GM19099 (cell line): ENCODE results near the gene SLC24A3.

ENCODE experiments used
- POLR2A ChIP-seq: IDR thresholded peaks from 3 replicates; pipeline ENCODE4 v1.6.1; 2011; ENCODE audit warnings: low read depth; ENCODE audit not compliant: insufficient read length; ENCODE audit errors: extremely low read depth

Gene SLC24A3

GRCh38 chr20:19566226-19566945 lies 353.9 kb downstream of the SLC24A3 start:
- TF ChIP-seq POLR2A, result no peak

DNA sequence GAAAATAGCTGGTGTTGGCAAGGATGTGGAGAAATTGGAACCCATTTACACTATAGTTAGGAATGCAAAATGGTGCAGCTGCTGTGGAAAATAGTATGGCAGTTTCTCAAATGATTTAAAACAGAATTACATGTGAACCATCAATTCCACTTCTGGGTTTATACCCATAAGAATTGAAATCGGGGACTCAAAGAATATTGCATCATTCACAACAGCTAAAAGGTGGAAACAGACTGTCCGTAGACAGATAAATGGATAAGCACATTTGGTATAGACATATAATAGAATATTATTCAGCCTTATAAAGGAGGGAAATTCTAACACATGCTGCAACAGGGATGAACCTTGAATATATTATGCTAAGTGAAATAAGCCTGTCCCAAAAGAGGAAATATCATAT lies 355.7 kb downstream of the SLC24A3 start:
- TF ChIP-seq POLR2A, result no peak

GRCh38 chr20:19571996-19572395 lies 359.6 kb downstream of the SLC24A3 start:
- no peak for TF ChIP-seq POLR2A

GRCh38 chr20:19577692-19578091 lies 365.2 kb downstream of the SLC24A3 start:
- TF ChIP-seq POLR2A, result no peak

GRCh38 chr20:19582782-19583181 lies 370.3 kb downstream of the SLC24A3 start:
- no peak for TF ChIP-seq POLR2A

DNA sequence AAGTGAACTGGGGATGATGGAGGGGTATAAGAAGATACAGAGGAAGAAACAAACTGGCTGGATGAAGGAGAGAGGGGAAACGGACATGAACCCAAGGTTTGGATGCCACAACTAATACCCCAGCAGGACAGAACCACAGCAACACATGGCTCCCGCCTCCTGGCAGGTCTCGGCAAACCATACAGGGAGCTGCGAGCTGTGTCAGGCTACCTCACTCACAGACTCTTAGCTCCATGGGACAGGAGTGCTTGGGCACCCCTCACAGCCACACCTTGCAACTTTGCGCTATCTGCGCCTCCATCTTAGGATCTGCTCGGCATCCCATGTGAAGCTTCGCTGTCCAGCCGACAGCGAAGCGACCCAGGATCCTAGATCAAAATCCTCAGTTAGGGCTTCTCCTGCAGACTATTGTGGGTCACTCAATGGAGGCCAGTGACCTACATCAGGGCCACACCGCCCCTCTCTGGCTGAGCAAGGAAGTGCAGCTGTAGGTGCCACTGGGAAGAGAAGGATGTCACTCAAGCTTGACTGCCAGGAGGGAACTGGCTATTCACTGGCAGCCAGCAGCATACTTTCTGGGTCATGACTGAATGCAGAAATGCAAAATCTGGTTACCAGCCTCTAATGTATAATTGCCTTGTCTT lies 371.2 kb downstream of the SLC24A3 start:
- no peak for TF ChIP-seq POLR2A

DNA sequence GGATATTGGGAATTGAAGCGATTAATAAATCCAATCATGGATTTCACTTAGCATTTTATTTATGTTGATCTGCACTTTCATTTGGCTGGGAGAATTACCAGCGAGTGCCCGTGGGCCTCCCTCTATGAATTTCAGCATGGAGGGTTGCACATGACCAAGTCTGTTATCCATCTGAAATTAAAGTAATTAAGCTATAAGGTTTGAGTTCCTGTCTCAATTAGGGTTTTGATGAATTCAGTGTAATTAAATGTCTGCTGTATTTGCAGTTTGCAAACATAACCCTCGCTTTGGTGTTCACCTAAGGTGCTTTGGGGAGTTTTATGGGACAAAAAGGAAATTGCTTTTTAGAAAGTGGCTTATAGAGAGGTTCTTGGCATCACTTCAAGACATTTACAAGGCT lies 375.8 kb downstream of the SLC24A3 start:
- TF ChIP-seq POLR2A, result no peak

GRCh38 chr20:19588732-19589131 lies 376.3 kb downstream of the SLC24A3 start:
- no peak for TF ChIP-seq POLR2A

DNA sequence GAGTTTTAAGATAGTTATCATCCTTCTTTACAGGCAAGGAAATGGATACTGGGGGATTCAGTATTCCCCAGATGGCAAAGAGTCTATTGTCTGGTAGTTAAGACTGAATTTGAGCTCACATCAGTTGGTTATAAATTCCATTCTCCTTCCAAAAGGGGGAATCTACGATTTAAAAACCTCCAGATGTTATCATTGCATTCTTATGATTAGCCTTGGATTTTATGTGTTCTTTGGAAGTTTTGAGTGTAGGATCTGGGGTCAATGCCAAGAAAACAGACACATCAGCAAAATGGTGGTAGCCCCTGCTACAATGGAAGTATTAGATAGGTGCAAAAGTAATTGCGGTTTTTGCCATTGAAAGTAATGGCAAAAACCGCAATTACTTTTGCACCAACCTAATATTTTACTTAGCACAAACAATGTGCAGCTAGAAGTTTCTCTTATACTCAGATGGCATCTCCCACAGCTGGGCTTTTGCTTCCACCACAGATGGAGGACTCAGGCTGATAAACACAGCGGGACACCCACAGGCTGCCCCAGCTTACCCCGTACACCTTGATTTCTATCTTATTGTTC lies 377.4 kb downstream of the SLC24A3 start:
- no peak for TF ChIP-seq POLR2A

- no peak for TF ChIP-seq POLR2A
Observed at GRCh38 chr20:19590382-19590781, 377.9 kb downstream of the SLC24A3 start.

DNA sequence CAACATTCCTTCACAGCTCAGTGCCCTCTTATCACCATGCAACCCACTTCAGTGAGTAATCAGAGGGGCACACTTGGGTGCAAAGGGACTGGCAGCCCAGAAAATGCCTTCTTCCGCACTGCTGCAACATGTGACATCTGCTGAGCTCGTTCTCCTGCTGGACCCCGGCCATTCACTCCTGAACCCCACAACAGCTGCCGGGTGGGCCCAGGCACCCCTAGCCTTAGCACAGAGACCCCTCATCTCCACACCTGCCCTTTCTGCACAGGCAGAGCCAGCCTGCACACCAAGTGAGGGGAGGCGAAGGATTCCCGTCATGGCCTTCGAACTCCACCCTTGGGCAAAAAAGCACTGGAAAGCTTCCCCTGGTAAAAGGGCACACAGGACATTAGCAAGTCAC lies 381.3 kb downstream of the SLC24A3 start:
- TF ChIP-seq POLR2A, result no peak

GRCh38 chr20:19594896-19595295 lies 382.5 kb downstream of the SLC24A3 start:
- no peak for TF ChIP-seq POLR2A

DNA sequence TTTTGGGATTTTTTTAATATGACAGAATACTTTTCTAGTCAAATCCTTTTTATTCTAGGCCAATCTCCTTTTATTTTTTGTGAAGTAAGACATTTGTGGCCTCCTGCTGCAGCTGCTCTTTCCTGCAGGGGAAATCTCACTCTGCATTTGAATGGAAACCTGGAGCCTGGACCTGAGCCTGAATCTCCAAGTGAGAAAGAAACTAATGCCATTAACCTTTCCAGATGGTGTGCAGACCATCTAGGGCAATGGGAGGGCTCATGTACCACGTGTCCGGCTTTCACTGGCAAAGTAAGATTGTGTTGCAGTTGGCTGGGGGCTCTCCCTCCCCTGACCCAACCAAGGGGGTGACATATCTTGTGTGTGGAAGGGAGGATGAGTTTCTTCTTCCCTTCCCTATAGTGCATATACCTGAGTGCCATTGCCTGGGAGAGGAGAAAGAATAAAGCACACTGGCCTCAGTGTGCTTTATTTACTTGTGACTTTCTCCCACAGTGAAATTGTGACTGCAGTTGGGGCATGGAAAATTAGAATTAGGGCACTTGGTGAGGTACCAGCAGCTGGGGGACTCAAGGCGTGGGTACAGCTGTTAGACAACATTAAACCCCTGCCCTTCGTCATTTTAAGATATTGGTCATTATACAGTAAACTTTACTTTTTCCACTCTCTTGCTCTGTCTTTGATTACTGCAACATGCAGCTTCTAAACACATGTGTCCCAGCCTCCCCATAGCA lies 385.8 kb downstream of the SLC24A3 start:
- no peak for TF ChIP-seq POLR2A

DNA sequence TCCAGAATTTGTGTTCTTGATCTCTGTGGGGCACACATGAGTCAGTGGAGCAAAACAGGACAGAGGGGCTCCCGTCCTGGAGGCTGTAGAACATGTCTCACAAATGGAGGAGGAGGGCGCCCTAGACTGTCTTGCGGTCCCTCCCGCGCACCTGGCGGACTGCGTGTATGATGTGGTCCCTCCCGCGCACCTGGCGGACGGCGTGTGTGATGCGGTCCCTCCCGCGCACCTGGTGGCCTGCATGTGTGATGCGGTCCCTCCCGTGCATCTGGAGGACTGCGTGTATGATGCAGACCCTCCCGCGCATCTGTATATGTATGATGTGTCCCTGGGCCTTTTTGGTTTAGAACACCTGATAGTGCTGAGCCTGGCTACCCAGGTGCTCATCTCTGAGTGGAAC lies 386.8 kb downstream of the SLC24A3 start:
- no peak for TF ChIP-seq POLR2A

- no peak for TF ChIP-seq POLR2A
Observed at GRCh38 chr20:19600042-19600441, 387.6 kb downstream of the SLC24A3 start.
